Lower leg skin (tissue), 3 donors: Measurements from ENCODE around the gene DNASE1L1.

Experiments used
- CTCF ChIP-seq, 3 donors: fragments of 450-650 bp; IDR thresholded peaks; one replicate each; pipeline ENCODE4 v1.5.1; 2016; ENCODE audit warnings: antibody characterized with exemption in 3 of 3, mild to moderate bottlenecking in 3 of 3, moderate library complexity in 2 of 3
- POLR2A ChIP-seq, 2 donors: fragments of 450-650 bp; IDR thresholded peaks; one replicate each; pipeline ENCODE4 v1.6.1; 2016 to 2017; ENCODE audit warnings: antibody characterized with exemption in 2 of 2, mild to moderate bottlenecking in 1 of 2, moderate library complexity in 1 of 2

- TF ChIP-seq CTCF (IDR thresholded peaks at IDR 0.05) (no peak), POLR2A (IDR thresholded peaks at IDR 0.05) (no peak)
These were observed 42.9 kb downstream of the DNASE1L1 start for GRCh38 chrX:154365997-154366665.
